ENCODE results near the gene IL17C. TPM values are rescaled to one million over a fixed set of nuclear protein-coding genes. Genes with fewer than 3 reads are reported as not detected.
A peak's percentile ranks its signal among the peaks of the same experiment; 100 is the strongest.

Gene IL17C
- total and polyA plus RNA-seq, 10 of the 15 experiments (the other 5 are each of a cell fraction or from before 2014, with no cell fraction given): not detected

DNA sequence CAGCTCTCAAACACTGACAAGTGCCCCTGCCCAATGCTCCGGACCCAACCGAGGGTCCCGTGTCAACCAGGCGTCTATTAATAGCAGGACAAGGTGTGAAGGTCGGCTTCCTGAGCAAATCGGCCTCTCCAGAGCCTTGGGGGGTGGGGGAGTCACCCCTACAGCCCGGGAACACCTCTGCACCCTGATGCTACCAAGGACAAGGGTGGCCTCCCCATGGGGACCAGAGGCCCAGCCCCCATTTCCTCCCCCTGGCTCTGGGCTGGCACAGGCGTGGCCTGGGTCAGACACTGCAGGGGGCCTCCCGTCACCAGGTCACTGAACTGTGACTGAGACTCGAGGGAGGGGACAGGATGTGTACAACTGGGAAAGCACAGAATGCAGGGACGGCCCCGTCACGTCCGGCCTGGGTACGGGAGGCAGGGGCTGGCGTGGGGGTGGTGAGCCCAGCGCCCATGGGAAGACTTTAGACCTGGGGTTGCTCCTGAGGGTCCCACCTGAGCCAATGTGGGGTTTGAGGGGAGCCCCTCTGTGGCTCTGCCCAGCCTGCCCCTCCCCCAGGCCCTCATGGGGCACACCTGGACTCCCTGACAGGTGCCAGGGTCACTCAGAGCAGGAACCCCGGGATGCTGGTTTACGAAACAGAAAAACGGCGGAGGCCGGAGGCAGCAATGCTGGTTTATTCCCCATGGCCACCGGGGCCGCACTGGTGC lies 13.1 kb downstream of the IL17C start (continued):
- TF ChIP-seq, protein P1, sequence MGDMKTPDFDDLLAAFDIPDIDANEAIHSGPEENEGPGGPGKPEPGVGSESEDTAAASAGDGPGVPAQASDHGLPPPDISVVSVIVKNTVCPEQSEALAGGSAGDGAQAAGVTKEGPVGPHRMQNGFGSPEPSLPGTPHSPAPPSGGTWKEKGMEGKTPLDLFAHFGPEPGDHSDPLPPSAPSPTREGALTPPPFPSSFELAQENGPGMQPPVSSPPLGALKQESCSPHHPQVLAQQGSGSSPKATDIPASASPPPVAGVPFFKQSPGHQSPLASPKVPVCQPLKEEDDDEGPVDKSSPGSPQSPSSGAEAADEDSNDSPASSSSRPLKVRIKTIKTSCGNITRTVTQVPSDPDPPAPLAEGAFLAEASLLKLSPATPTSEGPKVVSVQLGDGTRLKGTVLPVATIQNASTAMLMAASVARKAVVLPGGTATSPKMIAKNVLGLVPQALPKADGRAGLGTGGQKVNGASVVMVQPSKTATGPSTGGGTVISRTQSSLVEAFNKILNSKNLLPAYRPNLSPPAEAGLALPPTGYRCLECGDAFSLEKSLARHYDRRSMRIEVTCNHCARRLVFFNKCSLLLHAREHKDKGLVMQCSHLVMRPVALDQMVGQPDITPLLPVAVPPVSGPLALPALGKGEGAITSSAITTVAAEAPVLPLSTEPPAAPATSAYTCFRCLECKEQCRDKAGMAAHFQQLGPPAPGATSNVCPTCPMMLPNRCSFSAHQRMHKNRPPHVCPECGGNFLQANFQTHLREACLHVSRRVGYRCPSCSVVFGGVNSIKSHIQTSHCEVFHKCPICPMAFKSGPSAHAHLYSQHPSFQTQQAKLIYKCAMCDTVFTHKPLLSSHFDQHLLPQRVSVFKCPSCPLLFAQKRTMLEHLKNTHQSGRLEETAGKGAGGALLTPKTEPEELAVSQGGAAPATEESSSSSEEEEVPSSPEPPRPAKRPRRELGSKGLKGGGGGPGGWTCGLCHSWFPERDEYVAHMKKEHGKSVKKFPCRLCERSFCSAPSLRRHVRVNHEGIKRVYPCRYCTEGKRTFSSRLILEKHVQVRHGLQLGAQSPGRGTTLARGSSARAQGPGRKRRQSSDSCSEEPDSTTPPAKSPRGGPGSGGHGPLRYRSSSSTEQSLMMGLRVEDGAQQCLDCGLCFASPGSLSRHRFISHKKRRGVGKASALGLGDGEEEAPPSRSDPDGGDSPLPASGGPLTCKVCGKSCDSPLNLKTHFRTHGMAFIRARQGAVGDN (IDR thresholded peaks at IDR 0.05): peak; percentile 78
- TF ChIP-seq RCOR1 (conservative IDR thresholded peaks at IDR 0.05; ENCODE audit: low read depth, low read length) (no peak), BHLHE40 (IDR thresholded peaks at IDR 0.05; ENCODE audit: borderline replicate concordance in 1 of 2, low read depth in 2 of 2, low read length in 1 of 2) (peak; percentile 73 to 79), KLF5 (IDR thresholded peaks at IDR 0.05; ENCODE audit: partially characterized antibody) (peak; percentile 75), SUZ12 (IDR thresholded peaks at IDR 0.05; ENCODE audit: unreplicated experiment) (no peak), PAX8 (IDR thresholded peaks at IDR 0.05) (peak; percentile 97; the same call in 1 of the 2 replicates), SIN3A (IDR thresholded peaks at IDR 0.05; ENCODE audit: low read depth, low read length) (peak; percentile 22; the same call in 1 of the 2 replicates), SMC3 (IDR thresholded peaks at IDR 0.05; ENCODE audit: borderline replicate concordance, low read length) (0 out of 2 replicates have a peak, but pooled peaks have one; percentile 17), KDM1A (IDR thresholded peaks at IDR 0.05; ENCODE audit: borderline replicate concordance) (no peak), YY1 (IDR thresholded peaks at IDR 0.05; ENCODE audit: low read depth, low read length) (0 out of 2 replicates have a peak, but pooled peaks have one; percentile 6), NR2C2 (IDR thresholded peaks at IDR 0.05; ENCODE audit: borderline replicate concordance, control insufficient read depth, insufficient read length, low read depth) (no peak), BRCA1 (IDR thresholded peaks at IDR 0.05; ENCODE audit: low read depth, low read length) (no peak), ZBED1 (IDR thresholded peaks at IDR 0.05; ENCODE audit: borderline replicate concordance) (peak; percentile 70; the same call in 1 of the 2 replicates), REST (IDR thresholded peaks at IDR 0.05; ENCODE audit: low read depth, low read length) (peak; percentile 28; the same call in 1 of the 2 replicates)
- TF ChIP-seq, protein P2, sequence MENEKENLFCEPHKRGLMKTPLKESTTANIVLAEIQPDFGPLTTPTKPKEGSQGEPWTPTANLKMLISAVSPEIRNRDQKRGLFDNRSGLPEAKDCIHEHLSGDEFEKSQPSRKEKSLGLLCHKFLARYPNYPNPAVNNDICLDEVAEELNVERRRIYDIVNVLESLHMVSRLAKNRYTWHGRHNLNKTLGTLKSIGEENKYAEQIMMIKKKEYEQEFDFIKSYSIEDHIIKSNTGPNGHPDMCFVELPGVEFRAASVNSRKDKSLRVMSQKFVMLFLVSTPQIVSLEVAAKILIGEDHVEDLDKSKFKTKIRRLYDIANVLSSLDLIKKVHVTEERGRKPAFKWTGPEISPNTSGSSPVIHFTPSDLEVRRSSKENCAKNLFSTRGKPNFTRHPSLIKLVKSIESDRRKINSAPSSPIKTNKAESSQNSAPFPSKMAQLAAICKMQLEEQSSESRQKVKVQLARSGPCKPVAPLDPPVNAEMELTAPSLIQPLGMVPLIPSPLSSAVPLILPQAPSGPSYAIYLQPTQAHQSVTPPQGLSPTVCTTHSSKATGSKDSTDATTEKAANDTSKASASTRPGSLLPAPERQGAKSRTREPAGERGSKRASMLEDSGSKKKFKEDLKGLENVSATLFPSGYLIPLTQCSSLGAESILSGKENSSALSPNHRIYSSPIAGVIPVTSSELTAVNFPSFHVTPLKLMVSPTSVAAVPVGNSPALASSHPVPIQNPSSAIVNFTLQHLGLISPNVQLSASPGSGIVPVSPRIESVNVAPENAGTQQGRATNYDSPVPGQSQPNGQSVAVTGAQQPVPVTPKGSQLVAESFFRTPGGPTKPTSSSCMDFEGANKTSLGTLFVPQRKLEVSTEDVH (IDR thresholded peaks at IDR 0.05; ENCODE audit: low read depth, partially characterized antibody): peak; percentile 64
- TF ChIP-seq, protein P3, sequence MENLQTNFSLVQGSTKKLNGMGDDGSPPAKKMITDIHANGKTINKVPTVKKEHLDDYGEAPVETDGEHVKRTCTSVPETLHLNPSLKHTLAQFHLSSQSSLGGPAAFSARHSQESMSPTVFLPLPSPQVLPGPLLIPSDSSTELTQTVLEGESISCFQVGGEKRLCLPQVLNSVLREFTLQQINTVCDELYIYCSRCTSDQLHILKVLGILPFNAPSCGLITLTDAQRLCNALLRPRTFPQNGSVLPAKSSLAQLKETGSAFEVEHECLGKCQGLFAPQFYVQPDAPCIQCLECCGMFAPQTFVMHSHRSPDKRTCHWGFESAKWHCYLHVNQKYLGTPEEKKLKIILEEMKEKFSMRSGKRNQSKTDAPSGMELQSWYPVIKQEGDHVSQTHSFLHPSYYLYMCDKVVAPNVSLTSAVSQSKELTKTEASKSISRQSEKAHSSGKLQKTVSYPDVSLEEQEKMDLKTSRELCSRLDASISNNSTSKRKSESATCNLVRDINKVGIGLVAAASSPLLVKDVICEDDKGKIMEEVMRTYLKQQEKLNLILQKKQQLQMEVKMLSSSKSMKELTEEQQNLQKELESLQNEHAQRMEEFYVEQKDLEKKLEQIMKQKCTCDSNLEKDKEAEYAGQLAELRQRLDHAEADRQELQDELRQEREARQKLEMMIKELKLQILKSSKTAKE (IDR thresholded peaks at IDR 0.05; ENCODE audit: low read depth, poor library complexity, severe bottlenecking): peak; percentile 76
